Type B pancreatic cell (in vitro differentiated cells): Measurements from ENCODE around the gene NRN1. TPM values are rescaled to one million over a fixed set of nuclear protein-coding genes. Genes with fewer than 3 reads are reported as not detected.
"Not testable (repeated sequence)": the region's sequence is repeated elsewhere in the genome, so short reads cannot be mapped to it uniquely, and the experiment has no call there.

Source experiments
- DNase-seq: peaks from one replicate; pipeline ENCODE4 v3.0.0; 2021; ENCODE audit warnings: mixed read lengths; ENCODE audit not compliant: unreplicated experiment; ENCODE audit errors: extremely low spot score
- H3K27ac Mint-ChIP-seq: 2 replicates; pipeline ENCODE4 v1.8.0; 2021; ENCODE audit warnings: mild to moderate bottlenecking, mixed read lengths
- H3K27me3 Mint-ChIP-seq: 2 replicates; pipeline ENCODE4 v1.8.0; 2021; ENCODE audit warnings: mixed read lengths
- H3K36me3 Mint-ChIP-seq: 2 replicates; pipeline ENCODE4 v1.8.0; 2021; ENCODE audit warnings: mixed read lengths
- H3K4me1 Mint-ChIP-seq: one replicate; pipeline ENCODE4 v1.8.0; 2021; ENCODE audit warnings: mixed read lengths; ENCODE audit not compliant: unreplicated experiment
- H3K4me3 Mint-ChIP-seq: 2 replicates; pipeline ENCODE4 v1.8.0; 2021; ENCODE audit warnings: mild to moderate bottlenecking, mixed read lengths
- H3K9me3 Mint-ChIP-seq: 2 replicates; pipeline ENCODE4 v1.8.0; 2021; ENCODE audit warnings: mixed read lengths
- CTCF ChIP-seq: fragments of 200-600 bp; sonication (generic); conservative IDR thresholded peaks from 2 replicates; pipeline ENCODE4 v1.5.0; 2021; ENCODE audit warnings: antibody characterized with exemption, mild to moderate bottlenecking
- total RNA-seq: library from RNA; stranded (reverse); gene quantifications from 2 replicates; pipeline ENCODE4 v1.2.1, GENCODE V29; 2021; ENCODE audit warnings: low replicate concordance

The NRN1 gene
- total RNA-seq, 1 donor from 2014 or later, result 6.3 TPM

- TF ChIP-seq CTCF, result no peak
- H3K9me3 Mint-ChIP-seq, result no peaks in the 10 kb centered on the region
- H3K4me1 Mint-ChIP-seq, result no peaks in the 10 kb centered on the region
- no peak for DNase-seq
- no peak overlapping the region for H3K27ac Mint-ChIP-seq
- H3K4me3 Mint-ChIP-seq, result no peak overlapping the region
- H3K36me3 Mint-ChIP-seq, result no peaks in the 10 kb centered on the region
- peaks cover 12% of the 10 kb centered on the region for H3K27me3 Mint-ChIP-seq
These were observed 37.6 kb downstream of the NRN1 start for GRCh38 chr6:5968817-5969734.

DNA sequence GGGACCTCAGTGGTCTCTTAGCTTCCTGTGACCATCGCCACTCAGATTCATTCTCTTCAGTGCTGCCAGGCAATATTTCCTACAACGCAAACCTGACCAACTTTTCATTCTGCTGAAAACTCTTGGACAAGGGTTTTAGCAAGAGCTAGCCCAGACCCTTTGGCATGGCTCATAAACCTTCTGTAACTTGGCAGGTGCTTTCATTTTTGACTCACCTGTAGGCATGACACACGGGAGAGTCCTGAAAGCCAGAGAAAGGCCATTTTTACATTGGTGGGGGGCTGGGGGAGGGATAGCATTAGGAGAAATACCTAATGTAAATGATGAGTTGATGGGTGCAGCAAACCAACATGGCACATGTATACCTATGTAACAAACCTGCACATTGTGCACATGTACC, 38.7 kb downstream of the NRN1 start:
- H3K4me1 Mint-ChIP-seq, DNase-seq, H3K9me3 Mint-ChIP-seq, H3K4me3 Mint-ChIP-seq, H3K27ac Mint-ChIP-seq, H3K36me3 Mint-ChIP-seq: not testable (repeated sequence)
- peaks cover 12% of the 10 kb centered on the region for H3K27me3 Mint-ChIP-seq

DNA sequence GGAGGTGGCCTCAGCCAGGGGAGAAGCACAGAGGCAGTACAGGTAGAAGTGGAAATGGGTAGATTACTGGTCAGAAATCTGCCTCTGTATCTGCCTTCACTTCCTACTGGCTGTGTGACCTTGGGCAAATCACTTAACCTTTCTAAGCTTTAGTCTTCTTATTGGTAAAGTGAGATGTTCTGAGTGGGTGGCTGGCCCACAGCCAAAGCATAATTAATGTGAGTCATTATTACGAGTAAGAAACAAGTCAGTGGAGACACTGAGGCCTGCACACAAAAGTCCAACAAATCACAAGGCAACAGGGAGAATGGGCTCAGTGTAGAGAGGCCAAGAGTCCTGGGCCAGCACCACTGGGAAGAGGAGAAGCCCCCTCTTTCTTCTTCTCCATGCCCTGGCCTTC, 39.1 kb downstream of the NRN1 start:
- H3K27me3 Mint-ChIP-seq, result peaks cover 12% of the 10 kb centered on the region
- no peak for TF ChIP-seq CTCF
- no peak for DNase-seq
- H3K36me3 Mint-ChIP-seq, result no peaks in the 10 kb centered on the region
- no peaks in the 10 kb centered on the region for H3K9me3 Mint-ChIP-seq
- no peak overlapping the region for H3K27ac Mint-ChIP-seq
- H3K4me3 Mint-ChIP-seq, result no peak overlapping the region
- no peaks in the 10 kb centered on the region for H3K4me1 Mint-ChIP-seq

DNA sequence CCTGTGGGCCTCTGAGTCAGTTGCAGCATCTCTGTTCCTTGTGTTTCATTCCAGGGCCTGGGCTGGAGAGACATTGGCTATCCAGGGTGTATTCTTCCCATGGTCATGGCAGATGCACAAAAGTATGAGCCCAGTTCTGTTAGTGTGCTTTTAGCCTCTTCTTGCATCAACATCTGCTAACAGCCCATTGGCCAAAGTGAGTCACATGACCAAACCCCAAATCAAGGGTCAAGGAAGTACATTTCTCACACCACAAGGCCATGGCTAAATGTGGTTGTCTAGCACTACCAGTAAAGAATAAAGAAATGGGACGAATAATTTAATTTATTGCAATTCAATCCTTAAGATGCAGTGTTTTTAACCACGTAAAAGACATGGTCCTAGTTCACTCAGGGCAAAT, 43.9 kb downstream of the NRN1 start:
- H3K27ac Mint-ChIP-seq, result no peak overlapping the region
- peaks cover 5% of the 10 kb centered on the region for H3K27me3 Mint-ChIP-seq
- DNase-seq, result no peak
- no peak for TF ChIP-seq CTCF
- H3K4me3 Mint-ChIP-seq, result no peak overlapping the region
- H3K4me1 Mint-ChIP-seq, result no peaks in the 10 kb centered on the region
- no peaks in the 10 kb centered on the region for H3K36me3 Mint-ChIP-seq
- H3K9me3 Mint-ChIP-seq, result no peaks in the 10 kb centered on the region

GRCh38 chr6:5961836-5962235, 44.9 kb downstream of the NRN1 start:
- TF ChIP-seq CTCF, result no peak
- H3K9me3 Mint-ChIP-seq, result no peaks in the 10 kb centered on the region
- no peak overlapping the region for H3K27ac Mint-ChIP-seq
- H3K27me3 Mint-ChIP-seq, result peaks cover 5% of the 10 kb centered on the region
- DNase-seq, result no peak
- H3K4me1 Mint-ChIP-seq, result no peaks in the 10 kb centered on the region
- no peak overlapping the region for H3K4me3 Mint-ChIP-seq
- no peaks in the 10 kb centered on the region for H3K36me3 Mint-ChIP-seq

GRCh38 chr6:5960456-5960855, 46.3 kb downstream of the NRN1 start:
- Mint-ChIP-seq H3K36me3 (no peaks in the 10 kb centered on the region), H3K9me3 (no peaks in the 10 kb centered on the region), H3K27ac (no peak overlapping the region), H3K4me1 (no peaks in the 10 kb centered on the region), H3K4me3 (no peak overlapping the region), H3K27me3 (peaks cover 5% of the 10 kb centered on the region)
- no peak for DNase-seq
- TF ChIP-seq CTCF, result no peak
